Colonic mucosa (tissue), 4 donors: ENCODE results near the gene IGFBP1. TPM values are rescaled to one million over a fixed set of nuclear protein-coding genes. Genes with fewer than 3 reads are reported as not detected.

Source experiments
- DNase-seq: peaks from one replicate; pipeline ENCODE4 v3.0.0-alpha.2; 2020
- H3K27ac ChIP-seq: fragments of 200-600 bp; one replicate; pipeline ENCODE4 v1.8.0; 2021
- H3K27me3 ChIP-seq: fragments of 200-600 bp; one replicate; pipeline ENCODE4 v1.8.0; 2021
- H3K36me3 ChIP-seq: fragments of 200-600 bp; one replicate; pipeline ENCODE4 v1.8.0; 2021
- H3K4me1 ChIP-seq: fragments of 200-600 bp; one replicate; pipeline ENCODE4 v1.8.0; 2021; ENCODE audit warnings: mild to moderate bottlenecking
- H3K4me3 ChIP-seq: fragments of 200-600 bp; one replicate; pipeline ENCODE4 v1.8.0; 2021
- H3K9ac ChIP-seq, 2 donors: one replicate each; pipeline ENCODE4 v1.7.0; 2013; ENCODE audit warnings: control low read depth in 2 of 2, low read depth in 2 of 2, low read length in 2 of 2
- H3K9me3 ChIP-seq: fragments of 200-600 bp; one replicate; pipeline ENCODE4 v1.8.0; 2021
- intact Hi-C: fragments of 100-400 bp; cut with DNase I; formaldehyde crosslinking; loops from one replicate; pipeline ENCODE4 v1.14.1; 2022
- total RNA-seq, 2 donors: library from RNA; stranded (reverse); fragmentation: NEBNext Ultra II Directional in 1 of 2; extraction: Animal tissue kit (Norgen Biotek cat#: 25700) in 1 of 2; gene quantifications; one replicate each; pipeline ENCODE4 v1.2.1, GENCODE V29; 2021
- TF ChIP-seq, protein P1 (sequence below): fragments of 200-600 bp; IDR thresholded peaks from one replicate; pipeline ENCODE4 v1.8.0; 2022; ENCODE audit warnings: antibody characterized with exemption, mild to moderate bottlenecking
- donor health status: healthy.
- donor health status: DM: no; HTN: no; CAD: no.
- donor health status: DM: no; HTN: no; CAD: no.

Gene IGFBP1
- total RNA-seq, 2 donors from 2014 or later, result 0.49 TPM; not detected in 1

GRCh38 chr7:45894665-45895062 is 6.4 kb downstream of the IGFBP1 start:
- H3K27me3 ChIP-seq, result no peaks in the 10 kb centered on the region
- no peak overlapping the region for H3K27ac ChIP-seq
- H3K9me3 ChIP-seq, result no peaks in the 10 kb centered on the region
- no peak for DNase-seq
- intact Hi-C loops, result no loop called here
- TF ChIP-seq, protein P1, sequence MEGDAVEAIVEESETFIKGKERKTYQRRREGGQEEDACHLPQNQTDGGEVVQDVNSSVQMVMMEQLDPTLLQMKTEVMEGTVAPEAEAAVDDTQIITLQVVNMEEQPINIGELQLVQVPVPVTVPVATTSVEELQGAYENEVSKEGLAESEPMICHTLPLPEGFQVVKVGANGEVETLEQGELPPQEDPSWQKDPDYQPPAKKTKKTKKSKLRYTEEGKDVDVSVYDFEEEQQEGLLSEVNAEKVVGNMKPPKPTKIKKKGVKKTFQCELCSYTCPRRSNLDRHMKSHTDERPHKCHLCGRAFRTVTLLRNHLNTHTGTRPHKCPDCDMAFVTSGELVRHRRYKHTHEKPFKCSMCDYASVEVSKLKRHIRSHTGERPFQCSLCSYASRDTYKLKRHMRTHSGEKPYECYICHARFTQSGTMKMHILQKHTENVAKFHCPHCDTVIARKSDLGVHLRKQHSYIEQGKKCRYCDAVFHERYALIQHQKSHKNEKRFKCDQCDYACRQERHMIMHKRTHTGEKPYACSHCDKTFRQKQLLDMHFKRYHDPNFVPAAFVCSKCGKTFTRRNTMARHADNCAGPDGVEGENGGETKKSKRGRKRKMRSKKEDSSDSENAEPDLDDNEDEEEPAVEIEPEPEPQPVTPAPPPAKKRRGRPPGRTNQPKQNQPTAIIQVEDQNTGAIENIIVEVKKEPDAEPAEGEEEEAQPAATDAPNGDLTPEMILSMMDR, result no peak
- no peaks in the 10 kb centered on the region for H3K36me3 ChIP-seq
- H3K4me3 ChIP-seq, result no peak overlapping the region
- H3K4me1 ChIP-seq, result no peaks in the 10 kb centered on the region
- H3K9ac ChIP-seq, result no peak overlapping the region

DNA sequence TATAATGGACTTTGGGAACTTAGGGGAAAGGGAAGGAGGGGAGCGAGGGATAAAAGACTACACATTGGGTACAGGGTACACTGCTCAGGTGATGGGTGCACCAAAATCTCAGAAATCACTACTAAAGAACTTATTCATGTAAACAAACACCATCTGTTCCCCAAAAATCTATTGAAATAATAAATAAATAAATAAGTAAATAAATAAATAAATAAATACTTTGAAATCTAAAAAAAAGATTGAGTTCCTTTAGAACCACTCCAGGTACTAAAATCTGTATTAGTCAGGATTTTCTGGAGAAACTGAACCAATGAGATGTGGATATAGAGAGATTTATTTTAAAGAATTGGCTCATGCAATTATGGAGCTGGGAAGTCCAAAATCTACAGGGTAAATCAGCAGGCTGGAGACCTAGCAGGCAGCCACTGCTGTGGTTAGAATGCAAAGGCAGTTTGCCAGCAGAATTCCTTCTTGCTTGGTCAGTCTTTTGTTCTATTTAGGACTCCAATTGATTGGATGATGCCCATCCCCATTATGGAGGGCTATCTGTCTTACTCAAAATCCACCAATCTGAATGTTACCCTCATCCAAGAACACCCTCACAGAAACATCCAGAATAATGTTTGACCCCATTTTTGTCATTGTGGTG is 8.9 kb downstream of the IGFBP1 start:
- Histone ChIP-seq H3K4me1 (no peaks in the 10 kb centered on the region), H3K9me3 (no peaks in the 10 kb centered on the region), H3K9ac (no peak overlapping the region), H3K36me3 (no peaks in the 10 kb centered on the region), H3K27ac (no peak overlapping the region), H3K4me3 (no peak overlapping the region), H3K27me3 (no peaks in the 10 kb centered on the region)
- no peak for DNase-seq
- TF ChIP-seq, protein P1, result no peak
- intact Hi-C loops, result no loop called here

- Histone ChIP-seq H3K9me3 (no peaks in the 10 kb centered on the region), H3K9ac (no peak overlapping the region), H3K27me3 (no peaks in the 10 kb centered on the region), H3K36me3 (no peaks in the 10 kb centered on the region), H3K27ac (no peak overlapping the region), H3K4me1 (no peaks in the 10 kb centered on the region), H3K4me3 (no peak overlapping the region)
- TF ChIP-seq, protein P1, result no peak
- no peak for DNase-seq
- intact Hi-C loops, result no loop called here
Observed at GRCh38 chr7:45898222-45898621, 9.9 kb downstream of the IGFBP1 start.

- DNase-seq, result no peak
- TF ChIP-seq, protein P1, result no peak
- Histone ChIP-seq H3K4me3 (no peak overlapping the region), H3K27me3 (no peaks in the 10 kb centered on the region), H3K9ac (no peak overlapping the region), H3K36me3 (no peaks in the 10 kb centered on the region), H3K9me3 (no peaks in the 10 kb centered on the region), H3K27ac (no peak overlapping the region), H3K4me1 (no peaks in the 10 kb centered on the region)
- intact Hi-C loops, result no loop called here
Observed at GRCh38 chr7:45901566-45901965, 13.3 kb downstream of the IGFBP1 start.

GRCh38 chr7:45902820-45903219 is 14.5 kb downstream of the IGFBP1 start:
- H3K9ac ChIP-seq, result no peak overlapping the region
- intact Hi-C loops, result no loop called here
- TF ChIP-seq, protein P1, result no peak
- no peaks in the 10 kb centered on the region for H3K36me3 ChIP-seq
- H3K27me3 ChIP-seq, result no peaks in the 10 kb centered on the region
- no peak for DNase-seq
- H3K4me3 ChIP-seq, result no peak overlapping the region
- no peaks in the 10 kb centered on the region for H3K9me3 ChIP-seq
- no peaks in the 10 kb centered on the region for H3K4me1 ChIP-seq
- H3K27ac ChIP-seq, result no peak overlapping the region
